Stimulated activated CD8-positive, alpha-beta memory T cell treated with anti-CD3 and anti-CD28 coated beads, Interleukin-7, amount 100 ng/mL, for 24 hours (primary cell): ENCODE results near the gene PAM.
"Not testable (repeated sequence)": the region's sequence is repeated elsewhere in the genome, so short reads cannot be mapped to it uniquely, and the experiment has no call there.

Source experiments
- DNase-seq: peaks from one replicate; pipeline ENCODE4 v3.0.0-alpha.2; 2020; ENCODE audit warnings: low read depth

The PAM gene

DNA sequence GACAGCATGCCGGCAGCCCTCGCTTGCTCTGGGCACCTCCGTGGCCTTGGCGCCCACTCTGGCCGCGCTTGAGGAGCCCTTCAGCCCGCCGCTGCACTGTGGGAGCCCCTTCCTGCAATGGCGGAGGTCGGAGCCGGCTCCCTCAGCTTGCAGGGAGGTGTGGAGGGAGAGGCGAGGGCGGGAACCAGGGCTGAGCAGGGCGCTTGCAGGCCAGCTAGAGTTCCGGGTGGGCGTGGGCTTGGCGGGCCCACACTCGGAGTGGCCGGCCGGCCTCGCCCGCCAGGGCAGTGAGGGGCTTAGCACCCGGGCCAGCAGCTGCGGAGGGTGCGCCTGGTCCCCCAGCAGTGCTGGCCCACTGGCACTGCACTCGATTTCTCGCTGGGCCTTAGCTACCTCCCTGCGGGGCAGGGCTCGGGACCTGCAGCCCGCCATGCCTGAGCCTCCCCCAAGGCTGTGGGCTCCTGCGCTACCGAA is 3.2 kb upstream of the PAM start:
- DNase-seq = not testable (repeated sequence)

DNA sequence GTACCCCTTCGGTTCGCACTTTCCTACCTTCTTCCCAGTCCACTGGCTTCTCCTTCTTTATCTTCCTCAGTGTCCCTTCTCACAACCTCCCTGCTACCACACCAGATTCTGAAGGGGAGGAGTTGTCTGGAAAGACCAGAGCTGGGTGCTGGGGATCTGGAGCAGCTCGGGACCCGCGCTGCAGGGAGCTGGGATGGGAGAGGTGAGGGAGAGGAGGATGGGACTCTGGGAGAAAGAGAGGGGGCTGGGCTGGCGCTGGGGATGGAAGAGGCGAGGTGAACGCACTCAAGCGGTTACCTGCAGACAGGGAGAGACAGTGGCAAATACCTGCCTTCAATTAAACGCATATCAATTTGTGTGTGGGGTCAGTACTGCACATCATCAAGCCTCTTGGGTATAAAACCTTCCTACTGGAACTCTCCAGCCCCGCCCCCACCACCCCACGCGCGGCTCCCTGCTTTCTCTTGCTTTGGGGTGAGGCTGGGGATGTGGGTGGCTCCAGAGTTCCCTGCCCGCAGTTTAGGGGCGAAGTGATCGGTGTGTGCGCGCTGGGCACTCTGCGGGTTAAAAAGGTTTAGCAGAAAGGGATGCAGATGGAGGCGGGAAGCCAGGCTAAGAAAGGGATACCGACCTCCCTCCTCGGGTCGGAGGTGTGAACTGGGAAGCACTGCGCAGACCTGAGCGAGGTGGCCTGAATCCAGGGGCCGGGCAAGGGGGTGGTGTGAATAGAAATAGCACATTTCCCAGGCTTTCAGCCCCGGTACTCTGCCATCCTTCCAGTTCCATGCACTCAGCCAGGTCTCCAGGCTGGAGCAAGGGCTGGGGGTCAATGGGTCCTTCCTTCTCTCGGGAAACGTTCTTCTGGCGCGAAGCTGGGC is 977 bp upstream of the PAM start:
- DNase-seq = no peak

DNA sequence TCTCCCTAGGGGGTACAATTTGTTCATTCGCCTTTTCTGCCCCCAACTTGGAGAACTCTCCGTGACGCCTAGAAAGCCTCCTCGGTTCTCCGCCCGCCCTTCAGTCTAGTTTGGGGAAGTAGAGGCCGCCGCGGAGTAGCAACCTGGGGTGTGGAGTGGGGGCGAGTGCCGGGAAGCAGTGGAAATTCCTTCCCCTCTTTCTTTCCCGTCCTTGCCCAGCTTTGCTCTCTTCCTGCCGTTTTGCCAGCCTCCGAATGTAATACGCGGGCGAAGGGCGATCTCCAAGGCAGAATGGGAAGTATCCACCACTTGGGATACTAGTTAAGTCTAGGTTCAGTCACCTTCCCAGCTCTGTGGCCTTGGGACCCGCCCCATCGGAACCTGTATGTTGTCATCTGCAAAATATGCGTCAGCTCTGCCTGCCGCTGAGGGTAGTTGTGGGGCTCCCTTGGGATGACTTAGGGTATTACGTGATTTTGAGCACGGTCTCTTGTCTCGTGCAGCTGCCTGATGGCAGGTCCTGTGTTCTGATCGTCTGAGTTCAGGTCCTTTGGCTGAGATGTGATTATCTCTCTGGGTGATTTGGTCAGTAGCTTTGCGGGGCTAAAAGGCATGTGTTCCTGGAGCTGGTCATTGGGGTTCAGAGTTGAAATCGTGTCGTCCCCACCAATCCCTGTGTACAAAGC is 724 bp downstream of the PAM start:
- DNase-seq = peak; percentile 35

DNA sequence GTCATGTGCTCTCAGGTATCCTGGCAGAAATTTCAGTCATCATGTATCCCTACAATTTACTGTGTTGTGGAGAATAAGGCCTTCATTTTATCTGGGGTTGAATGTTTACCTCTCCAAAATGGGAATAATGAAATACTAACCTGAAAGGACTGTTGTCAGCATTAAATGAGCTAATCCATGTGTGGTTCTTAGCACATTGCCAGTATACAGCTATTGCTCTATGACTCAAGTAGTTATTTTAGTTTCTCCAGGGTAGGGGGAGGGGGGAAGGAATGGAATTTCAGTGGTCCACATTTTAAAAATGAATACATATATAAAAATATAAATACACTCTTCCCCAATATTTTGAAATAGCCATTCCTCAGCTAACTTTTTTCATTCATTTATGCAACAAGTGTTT is 3.5 kb downstream of the PAM start:
- no peak for DNase-seq

DNA sequence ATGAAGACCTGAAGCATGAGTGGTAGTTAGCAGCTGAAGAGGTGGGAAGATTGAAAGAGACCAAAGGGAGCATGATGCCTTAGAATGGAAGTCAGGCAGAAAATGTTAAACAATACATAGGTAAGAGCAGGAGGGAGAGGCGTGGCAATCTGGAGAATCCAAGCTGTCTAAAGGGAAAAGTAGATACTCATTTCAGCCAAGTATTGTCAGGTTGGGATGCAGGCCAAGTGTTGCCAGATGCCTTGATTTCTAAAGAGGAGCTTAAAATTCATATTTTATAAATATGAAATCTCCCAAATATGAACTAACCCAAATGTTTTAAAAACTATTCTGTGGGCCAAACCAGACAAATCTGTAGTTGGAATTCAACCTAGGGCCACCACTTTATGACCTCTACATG is 4.2 kb downstream of the PAM start:
- DNase-seq = no peak

DNA sequence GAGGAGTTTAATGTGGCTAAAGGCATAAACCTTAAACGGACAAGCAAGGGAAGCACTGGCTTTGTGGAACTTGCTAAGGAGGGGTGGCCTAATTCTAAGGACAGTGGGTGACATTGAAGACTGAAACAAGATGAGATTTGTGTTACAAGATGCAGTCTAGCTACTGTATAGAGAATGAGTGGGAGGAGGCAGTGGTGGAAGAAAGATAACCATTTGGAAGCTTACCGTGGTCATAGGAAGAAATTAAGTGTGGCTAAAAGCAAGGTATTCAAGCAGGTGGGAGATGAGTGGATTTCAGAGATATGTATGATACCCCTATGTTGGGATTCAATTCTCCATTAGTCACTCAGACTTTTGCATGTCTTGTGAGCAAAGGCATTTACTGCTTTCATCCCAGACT is 4.6 kb downstream of the PAM start:
- DNase-seq = no peak

DNA sequence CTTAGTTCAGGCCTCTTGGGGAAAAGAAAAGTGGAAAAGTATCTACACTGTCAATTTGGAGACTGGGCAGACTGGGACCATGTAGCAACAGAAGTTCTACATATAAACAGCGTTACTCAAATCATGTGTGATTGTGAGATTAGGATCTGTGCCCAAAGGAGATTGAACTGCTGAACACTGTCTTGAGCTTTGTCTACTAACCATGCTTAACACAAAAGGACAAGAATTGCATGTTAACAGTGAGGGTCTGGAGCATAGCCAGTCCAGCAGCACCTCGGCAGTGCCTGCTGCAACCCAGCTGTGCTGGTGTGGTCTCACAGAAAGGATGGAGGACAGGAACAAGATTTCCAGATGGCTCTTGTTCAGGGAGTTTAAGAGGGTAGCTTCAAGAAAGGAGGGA is 5.7 kb downstream of the PAM start:
- no peak for DNase-seq

DNA sequence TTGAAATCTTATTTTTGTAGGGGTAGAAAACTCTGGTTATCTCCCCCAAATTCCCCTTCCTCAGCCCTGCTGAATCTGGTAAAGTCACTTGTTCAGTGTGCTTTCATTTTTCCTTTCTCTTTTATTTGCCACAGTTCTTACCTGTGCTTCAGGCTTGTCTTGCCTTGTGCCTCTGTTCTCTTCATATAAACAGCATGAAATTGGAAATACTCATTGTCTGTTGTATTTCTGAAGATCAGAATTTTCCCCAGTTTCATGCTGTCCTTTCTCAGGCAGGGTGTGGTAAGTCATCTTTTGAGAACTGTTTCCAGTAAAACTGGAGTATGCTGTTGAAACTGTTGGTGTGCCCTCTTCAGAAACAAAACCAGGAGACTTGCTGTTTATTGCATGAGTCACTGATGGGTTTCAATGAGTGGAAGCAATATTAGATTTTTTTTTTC is 7.0 kb downstream of the PAM start:
- no peak for DNase-seq

DNA sequence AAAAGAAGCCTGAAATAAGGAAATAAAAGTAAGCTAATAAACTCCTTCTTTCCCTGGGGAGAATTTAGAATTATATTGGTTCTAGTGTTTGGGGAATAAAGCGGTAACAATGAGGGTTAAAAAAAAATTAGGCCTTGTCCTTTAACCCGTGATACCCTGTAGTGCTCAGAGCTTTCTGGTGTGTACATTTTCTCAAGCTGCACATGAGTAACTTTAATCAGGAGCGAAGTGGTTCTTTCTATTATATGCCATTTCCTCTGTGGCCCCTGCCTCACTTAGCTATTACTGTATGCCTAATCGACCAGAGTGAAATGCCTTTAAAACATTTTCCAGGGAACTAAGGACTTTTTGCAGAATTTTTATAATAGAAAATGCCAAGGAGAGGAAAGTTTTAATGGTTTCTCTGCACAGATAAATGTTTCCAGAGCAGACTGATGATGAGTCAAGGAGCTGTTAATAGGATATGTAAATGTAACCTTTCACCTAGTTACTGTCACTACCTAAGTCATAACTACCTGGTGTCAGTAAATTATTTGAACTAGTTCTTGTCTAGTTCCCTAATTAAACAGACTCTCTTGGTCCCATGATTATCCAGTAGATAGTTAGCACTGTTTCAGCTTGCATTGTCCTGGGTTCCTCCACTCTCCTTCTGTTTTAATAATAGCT is 7.6 kb downstream of the PAM start:
- DNase-seq = no peak

DNA sequence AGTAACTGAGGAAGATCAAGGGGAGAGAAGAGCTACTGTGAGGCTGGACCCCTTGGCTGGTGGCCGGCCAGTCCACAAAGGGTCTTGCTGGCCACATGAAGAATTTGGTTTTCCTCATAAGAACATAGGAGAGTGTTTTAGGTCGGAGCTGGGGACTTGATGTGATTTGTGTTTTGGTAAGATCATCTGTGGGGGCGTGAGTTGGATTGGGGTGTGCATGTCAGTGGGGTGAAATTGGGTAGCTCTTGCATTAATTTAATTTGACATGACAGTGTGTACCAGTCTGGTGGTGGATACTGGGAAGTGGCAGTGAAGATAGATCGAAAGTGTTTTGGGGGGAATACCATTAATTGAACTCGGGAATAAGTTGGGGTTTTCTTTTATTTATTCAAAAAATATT is 8.6 kb downstream of the PAM start:
- no peak for DNase-seq

DNA sequence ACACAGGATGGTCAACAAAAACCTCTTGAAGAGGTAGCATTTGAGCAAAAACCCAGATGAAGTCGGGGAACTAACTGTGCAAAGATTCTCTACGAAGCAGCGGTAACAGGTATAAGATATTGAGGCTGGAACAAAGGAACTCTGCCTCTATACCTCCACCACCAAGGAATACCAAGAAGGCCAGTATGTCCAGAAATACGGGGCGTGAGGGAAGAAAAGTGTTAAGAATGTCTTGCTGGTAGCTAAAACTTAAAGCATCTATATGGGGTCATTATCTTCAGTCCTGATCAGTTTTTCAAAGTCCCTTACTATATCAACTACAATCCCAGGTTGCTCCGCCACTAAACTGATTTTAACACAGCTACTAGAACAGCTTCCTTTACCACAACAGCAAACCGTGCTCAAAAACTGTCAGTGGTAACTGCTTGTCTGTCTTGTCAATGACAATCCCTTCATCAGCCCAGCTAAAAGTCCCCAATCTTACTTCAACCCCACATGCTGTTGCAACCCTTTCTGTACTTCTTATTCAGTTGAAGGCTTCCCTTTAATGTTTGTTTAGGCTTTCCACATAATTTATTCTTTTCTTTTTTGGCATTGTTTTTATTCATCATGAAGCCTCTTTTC is 9.4 kb downstream of the PAM start:
- no peak for DNase-seq

DNA sequence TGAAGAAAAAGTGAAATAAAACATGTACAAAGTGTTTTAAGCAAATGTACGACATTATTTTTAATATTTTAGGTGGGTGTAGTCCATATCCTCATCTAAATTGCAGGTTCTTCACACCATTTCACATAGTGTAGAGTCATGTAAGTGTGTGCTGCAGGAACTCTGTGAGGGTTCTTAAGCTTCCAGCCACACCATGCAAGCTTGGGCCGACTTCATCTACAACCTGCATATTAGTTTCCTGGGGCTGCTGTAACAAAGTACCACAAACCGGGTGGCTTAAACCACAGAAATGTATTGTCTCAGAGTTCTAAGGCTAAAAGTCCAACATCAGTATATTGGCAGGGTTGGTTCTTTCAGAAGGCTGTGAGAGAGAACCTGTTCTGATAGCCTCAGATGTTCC is 10.2 kb downstream of the PAM start:
- DNase-seq = no peak

DNA sequence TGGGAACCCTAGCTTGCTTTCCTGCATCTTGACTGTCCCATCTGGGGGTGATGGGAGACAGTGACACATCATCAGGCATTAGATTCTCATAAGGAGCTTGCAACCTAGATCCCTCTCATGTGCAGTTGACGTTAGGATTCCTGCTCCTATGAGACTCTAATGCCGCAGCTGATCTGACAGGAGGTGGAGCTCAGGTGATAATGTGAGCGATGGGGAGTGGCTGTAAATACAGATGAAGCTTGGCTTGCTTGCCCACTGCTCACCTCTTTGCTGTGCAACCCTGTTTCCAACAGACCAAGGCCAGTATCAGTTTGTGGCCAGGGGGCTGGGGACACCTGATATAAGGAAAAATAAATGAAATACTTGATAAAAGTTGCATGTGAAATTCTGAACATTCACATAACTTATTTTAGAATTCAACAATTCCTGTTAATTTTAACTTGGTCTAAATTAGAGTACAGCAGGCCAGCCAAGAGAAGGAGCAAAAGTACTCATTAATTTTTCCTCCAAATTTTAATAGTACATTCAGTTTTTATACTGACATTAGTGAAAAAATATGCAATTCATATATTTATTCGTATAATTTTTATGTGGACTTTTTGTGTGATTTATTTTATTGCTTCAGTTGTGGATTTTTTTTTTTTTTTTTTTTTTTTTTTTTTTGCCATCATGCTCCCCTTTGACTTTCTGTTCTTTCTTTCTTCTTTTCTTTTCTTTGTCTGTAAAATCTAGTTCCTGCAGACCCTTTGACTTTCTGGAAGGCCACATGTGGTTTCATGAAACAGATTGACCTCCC is 11.4 kb downstream of the PAM start:
- no peak for DNase-seq

DNA sequence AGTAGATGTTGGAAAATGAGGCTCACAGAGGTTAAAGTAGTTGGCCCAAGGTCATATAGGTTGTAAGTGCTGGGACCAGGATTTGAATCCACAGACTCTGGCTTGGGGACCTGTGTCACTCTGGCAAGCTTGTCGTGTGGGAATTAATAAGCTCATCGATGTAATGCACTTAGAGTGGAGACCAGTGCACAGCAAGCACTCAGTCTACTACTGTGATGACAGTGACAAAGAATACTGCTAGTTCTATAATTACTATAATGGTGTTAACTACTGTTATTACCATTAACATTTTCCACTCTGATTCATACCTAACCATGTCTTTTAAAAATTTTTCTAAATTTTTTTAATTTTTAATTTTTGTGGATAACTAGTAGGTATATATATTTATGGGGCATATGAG is 12.8 kb downstream of the PAM start:
- DNase-seq = no peak

DNA sequence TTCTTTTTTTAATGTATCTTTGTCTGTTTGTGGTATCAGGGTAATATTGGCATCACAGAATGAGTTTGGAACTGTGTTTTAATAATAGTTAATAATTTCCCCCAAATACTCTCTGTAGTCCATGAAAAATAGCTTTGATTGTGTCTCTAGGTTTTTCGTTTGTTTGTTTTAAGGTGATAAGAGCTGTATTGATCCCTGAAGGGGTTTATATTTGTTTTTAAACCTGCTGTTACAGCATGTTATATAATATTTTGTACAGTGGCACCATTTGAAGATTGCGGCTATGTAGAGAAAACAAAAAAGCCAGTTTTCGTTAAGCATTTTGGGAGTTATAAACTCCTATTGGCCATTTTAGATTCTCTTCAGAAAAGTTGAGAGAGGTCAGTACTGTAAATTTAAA is 15.7 kb downstream of the PAM start:
- DNase-seq = no peak

DNA sequence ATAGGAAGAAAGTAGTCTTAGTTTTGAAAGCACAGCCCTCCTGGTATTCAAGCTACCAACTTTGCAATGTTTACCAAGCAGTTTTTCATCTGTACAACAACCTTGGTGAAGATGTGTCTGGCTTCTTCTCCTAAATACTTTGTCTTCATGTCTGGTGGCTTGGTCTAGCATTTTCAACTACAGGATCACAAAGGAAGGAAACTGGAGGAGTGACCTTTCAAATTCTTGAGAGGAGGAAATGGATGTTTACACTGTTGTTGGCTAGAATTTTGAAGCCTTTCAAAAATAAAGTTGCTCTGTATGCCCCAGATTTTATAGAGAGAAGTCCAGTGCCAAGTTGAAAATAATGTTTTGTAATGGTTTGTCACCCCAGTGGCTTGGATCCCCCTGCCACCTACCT is 16.3 kb downstream of the PAM start:
- DNase-seq = no peak

DNA sequence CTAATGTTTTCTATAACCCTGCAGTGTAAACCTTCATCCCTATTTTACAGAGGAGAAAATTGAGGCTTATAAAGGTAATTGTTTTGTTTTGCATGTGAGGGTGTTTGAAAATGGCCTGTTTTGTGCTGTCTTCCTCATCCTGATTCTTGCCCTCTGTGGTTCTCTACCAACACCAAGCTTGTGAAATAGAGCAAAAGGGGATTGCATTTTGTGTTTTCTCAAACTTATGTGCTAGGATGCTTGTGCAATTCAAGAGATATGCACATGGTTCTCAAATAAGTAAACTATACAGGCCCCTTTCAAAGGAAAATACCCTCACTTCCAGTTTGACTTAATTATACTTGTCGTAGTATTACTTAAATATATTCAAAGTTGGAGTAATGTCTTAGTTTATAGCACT is 17.2 kb downstream of the PAM start:
- DNase-seq = no peak

DNA sequence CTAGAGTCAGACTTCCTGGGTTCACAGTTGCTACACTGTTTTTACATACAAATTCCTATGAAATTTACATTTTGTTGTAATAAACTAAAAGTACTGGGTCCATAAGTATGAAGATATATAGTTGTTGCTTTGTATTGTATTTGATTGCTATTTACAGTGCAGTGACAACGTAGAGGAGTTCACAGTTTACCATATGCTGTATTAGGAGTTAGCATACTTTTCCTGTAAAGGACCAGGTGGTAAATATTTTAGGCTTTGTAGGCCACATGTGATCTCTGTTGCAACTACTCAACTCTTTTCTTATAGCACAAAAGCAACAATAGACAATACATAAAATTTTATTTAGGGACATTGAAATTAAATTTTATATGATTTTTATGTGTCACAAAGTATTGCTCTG is 18.0 kb downstream of the PAM start:
- DNase-seq = no peak

DNA sequence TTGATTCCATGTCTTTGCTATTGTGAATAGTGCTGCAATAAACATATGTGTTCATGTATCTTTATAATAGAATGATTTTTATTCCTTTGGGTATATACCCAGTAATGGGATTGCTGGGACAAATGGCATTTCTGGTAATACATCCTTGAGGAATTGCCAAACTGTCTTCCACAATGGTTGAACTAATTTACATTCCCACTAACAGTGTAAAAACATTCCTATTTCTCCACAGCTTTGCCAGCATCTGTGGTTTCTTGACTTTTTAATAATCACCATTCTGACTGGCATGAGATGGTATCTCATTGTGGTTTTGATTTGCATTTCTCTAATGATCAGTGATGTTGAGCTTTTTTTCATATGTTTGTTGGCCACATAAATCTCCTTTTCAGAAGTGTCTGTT is 20.7 kb downstream of the PAM start:
- not testable (repeated sequence) for DNase-seq

DNA sequence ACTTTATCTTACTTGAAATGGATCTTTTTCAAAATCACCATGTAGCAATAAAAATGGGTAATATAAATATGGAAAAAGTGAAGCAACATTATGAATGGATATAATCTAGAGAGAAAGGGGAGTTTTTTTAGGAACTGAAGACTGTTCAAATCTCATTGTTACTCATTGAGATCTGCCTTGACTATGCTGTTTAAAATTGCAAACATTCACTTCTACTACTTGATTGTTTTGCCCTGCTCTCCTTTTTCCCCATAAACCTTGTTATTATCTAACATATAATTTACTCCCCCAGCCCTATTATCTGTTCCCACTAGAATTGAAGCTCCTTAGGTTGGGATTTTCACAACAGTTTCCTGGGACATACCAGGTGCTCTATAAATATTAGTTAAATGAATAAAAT is 22.0 kb downstream of the PAM start:
- DNase-seq = no peak

DNA sequence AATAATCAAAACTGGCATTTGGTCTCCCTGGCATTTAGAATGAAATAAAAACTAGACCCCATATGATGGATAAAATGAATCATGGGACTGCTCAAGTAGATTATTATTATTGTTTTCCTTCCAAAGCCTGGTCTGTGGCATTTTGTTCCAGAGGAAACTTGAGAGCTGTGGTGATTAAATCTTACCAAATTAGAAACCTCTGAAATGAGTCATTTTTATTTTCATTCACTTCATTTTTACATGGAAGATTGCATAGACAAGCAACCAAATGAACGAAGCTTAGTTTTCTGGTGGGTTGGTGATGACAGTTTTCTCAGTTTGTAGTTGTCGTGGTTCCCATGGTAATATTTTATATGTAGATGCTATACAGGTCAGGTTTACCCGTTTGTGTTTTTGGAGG is 23.4 kb downstream of the PAM start:
- DNase-seq = no peak

DNA sequence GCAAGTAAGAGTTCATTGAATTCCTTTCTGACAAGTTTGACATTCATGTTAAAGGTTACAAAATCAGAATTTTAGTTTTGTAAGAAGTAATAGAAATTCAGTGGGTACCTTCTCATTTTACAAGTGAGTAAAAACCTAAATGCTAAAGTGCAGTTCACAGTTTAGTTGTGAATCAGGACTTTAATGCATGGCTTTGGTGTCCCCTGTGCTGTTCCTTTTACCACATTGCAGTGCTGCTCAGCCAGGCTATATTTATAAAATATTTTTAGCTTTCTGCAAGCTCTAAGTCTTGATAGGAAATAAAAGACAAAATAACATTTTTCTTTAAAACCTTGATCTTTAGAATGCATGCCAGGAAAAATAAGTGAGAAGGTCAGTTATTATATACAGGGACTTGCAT is 26.3 kb downstream of the PAM start:
- DNase-seq = no peak
